HepG2 (cell line): ENCODE measurements around the gene CEP128. TPM values are rescaled to one million over a fixed set of nuclear protein-coding genes. Genes with fewer than 3 reads are reported as not detected.
A peak's percentile ranks its signal among the peaks of the same experiment; 100 is the strongest.

ENCODE experiments used
- ATAC-seq: fragments of 200-7000 bp; cut with Tn5 transposase; 3 replicates; pipeline ENCODE4 v1.9.1; 2020; ENCODE audit warnings: mild to moderate bottlenecking, moderate library complexity
- BruUV-seq: library from RNA; stranded (reverse); fragments of 400-500 nt; replicated peaks from 2 replicates; lab custom pipeline; 2021; lab: Mats Ljungman, UMichigan
- CTCF ChIA-PET: fragments of 300-600 bp; formaldehyde crosslinking; extraction: SDS; loops from one replicate; lab custom pipeline; 2021; ENCODE audit warnings: low total read pairs, inconsistent platforms, low intra/inter-chr PET ratio; lab: Yijun Ruan, JAX
- POLR2A ChIA-PET: fragments of 350-600 bp; sonication (Branson Sonifier 250); formaldehyde crosslinking; loops from one replicate; lab custom pipeline; 2020; ENCODE audit warnings: antibody characterized with exemption, inconsistent platforms; lab: Yijun Ruan, JAX
- DNase-seq: peaks from one replicate; pipeline ENCODE4 v3.0.0-alpha.2; 2015; ENCODE audit warnings: low spot score
- FAIRE-seq: peaks from 3 replicates; lab custom pipeline; 2011; peaks lifted over from hg19 to GRCh38; lab: Jason Lieb, UNC
- H2AFZ ChIP-seq: one replicate; pipeline ENCODE4 v1.6.1; 2011; ENCODE audit warnings: low read length, inconsistent platforms
- H3K27ac ChIP-seq: fragments of 300-600 bp; 3 replicates; pipeline ENCODE4 v1.8.0; 2011; ENCODE audit warnings: mixed run types, mild to moderate bottlenecking, mixed read lengths, low read length, inconsistent platforms; ENCODE audit not compliant: insufficient read depth; ENCODE audit errors: extremely low read length
- H3K27me3 ChIP-seq, 2 experiments: fragments of 200-600 bp in 1 of 2; 2 replicates in 1 of 2; 3 replicates in 1 of 2; pipeline versions ENCODE4 v1.6.0 to v1.8.0; 2011; ENCODE audit warnings: low read length in 2 of 2, mild to moderate bottlenecking in 2 of 2, moderate library complexity in 2 of 2, inconsistent platforms in 1 of 2; ENCODE audit not compliant: insufficient read depth in 2 of 2, control insufficient read depth in 1 of 2
- H3K36me3 ChIP-seq, 2 experiments: fragments of 200-600 bp in 1 of 2; replicated peaks in 1 of 2; 2 replicates in 1 of 2; 3 replicates in 1 of 2; pipeline versions ENCODE4 v1.5.1 to v1.8.0; 2011; ENCODE audit warnings: low read length in 2 of 2, inconsistent platforms in 1 of 2; ENCODE audit not compliant: insufficient read depth in 2 of 2, control insufficient read depth in 1 of 2
- H3K4me1 ChIP-seq: 2 replicates; pipeline ENCODE4 v1.5.1; 2012; ENCODE audit warnings: low read length, inconsistent platforms; ENCODE audit not compliant: insufficient read depth
- H3K4me2 ChIP-seq: 2 replicates; pipeline ENCODE4 v1.6.0; 2011; ENCODE audit warnings: low read depth, low read length, inconsistent platforms
- H3K4me3 ChIP-seq, 3 experiments: fragments of 200-600 bp in 1 of 3; sonication (generic), shearing (Covaris generic) in 1 of 3; replicated peaks in 1 of 3; 2 replicates each; pipeline ENCODE4 v1.5.1; 2011 to 2016; ENCODE audit warnings: low read length in 3 of 3, inconsistent platforms in 2 of 3, low read depth in 2 of 3, mild to moderate bottlenecking in 2 of 3, control low read depth in 1 of 3, mixed read lengths in 1 of 3; ENCODE audit not compliant: insufficient read depth in 1 of 3
- H3K79me2 ChIP-seq: one replicate; pipeline ENCODE4 v1.6.1; 2011; ENCODE audit warnings: low read length, inconsistent platforms; ENCODE audit not compliant: insufficient read depth
- H3K9ac ChIP-seq: 2 replicates; pipeline ENCODE4 v1.6.0; 2011; ENCODE audit warnings: mild to moderate bottlenecking, low read depth, low read length, inconsistent platforms; ENCODE audit not compliant: insufficient read depth
- H3K9me3 ChIP-seq: 2 replicates; pipeline ENCODE4 v1.5.1; 2012; ENCODE audit warnings: mild to moderate bottlenecking, low read length
- H4K20me1 ChIP-seq: 2 replicates; pipeline ENCODE4 v1.6.0; 2011; ENCODE audit warnings: inconsistent platforms, mild to moderate bottlenecking, low read length, moderate library complexity; ENCODE audit not compliant: insufficient read depth
- CBFB ChIP-seq: sonication (generic); formaldehyde crosslinking; IDR thresholded peaks from 2 replicates; pipeline ENCODE4 v1.4.0; 2020; ENCODE audit warnings: missing genetic modification reagents
- EEA1 ChIP-seq: sonication (generic); formaldehyde crosslinking; IDR thresholded peaks from 2 replicates; pipeline ENCODE4 v1.5.1; 2020; ENCODE audit warnings: mild to moderate bottlenecking, missing genetic modification reagents, borderline replicate concordance
- ELF4 ChIP-seq: sonication (generic); formaldehyde crosslinking; IDR thresholded peaks from 2 replicates; pipeline ENCODE4 v1.5.0; 2020; ENCODE audit warnings: missing genetic modification reagents, mild to moderate bottlenecking, moderate library complexity, borderline replicate concordance
- FOXO1 ChIP-seq: sonication (generic); formaldehyde crosslinking; IDR thresholded peaks from 2 replicates; pipeline ENCODE4 v1.4.0; 2020; ENCODE audit warnings: missing genetic modification reagents
- MNT ChIP-seq: fragments of 450-650 bp; IDR thresholded peaks from 2 replicates; pipeline ENCODE4 v1.6.1; 2016
- MTF1 ChIP-seq: sonication (generic); formaldehyde crosslinking; IDR thresholded peaks from 2 replicates; pipeline ENCODE4 v1.5.0; 2020; ENCODE audit warnings: missing genetic modification reagents
- PBX3 ChIP-seq: sonication (generic); formaldehyde crosslinking; IDR thresholded peaks from 2 replicates; pipeline ENCODE4 v1.8.1; 2023; ENCODE audit warnings: missing genetic modification reagents, inconsistent platforms, borderline replicate concordance
- PCBP2 ChIP-seq: fragments of 200-400 bp; formaldehyde crosslinking; optimal IDR thresholded peaks from 2 replicates; pipeline ENCODE3; 2018; ENCODE audit warnings: low read length, low read depth; ENCODE audit not compliant: poor library complexity, severe bottlenecking
- SP140L ChIP-seq: sonication (generic); formaldehyde crosslinking; IDR thresholded peaks from 2 replicates; pipeline ENCODE4 v1.4.0; 2020; ENCODE audit warnings: missing genetic modification reagents, borderline replicate concordance
- ZKSCAN8 ChIP-seq: IDR thresholded peaks from 2 replicates; pipeline ENCODE4 v1.6.1; 2016; ENCODE audit warnings: borderline replicate concordance, missing genetic modification reagents, missing compliant biosample characterization
- ZNF30 ChIP-seq: sonication (generic); formaldehyde crosslinking; IDR thresholded peaks from 2 replicates; pipeline ENCODE4 v1.5.0; 2020; ENCODE audit warnings: mild to moderate bottlenecking, missing genetic modification reagents
- WGBS: methylation state at CpG from one replicate; pipeline ENCODE4 v1.1.6; 2017; ENCODE audit warnings: low lambda C conversion rate; 5-methylcytosine and 5-hydroxymethylcytosine counted together
- in situ Hi-C: cut with HindIII; loops from 2 replicates; pipeline ENCODE4 v1.10.0; 2017; ENCODE audit warnings: low pct_unique_long_range_greater_than_20kb; ENCODE audit not compliant: extremely low pct_ligation_motif_present
- intact Hi-C: fragments of 100-400 bp; cut with micrococcal nuclease; formaldehyde crosslinking; loops from one replicate; pipeline ENCODE4 v1.10.0; 2022; ENCODE audit not compliant: unreplicated experiment
- polyA plus RNA-seq, 8 experiments: library from polyadenylated mRNA; depleted of rRNA in 3 of 8; stranded (reverse) in 7 of 8; unstranded in 1 of 8; fragments of >200 nt; fragmentation: Illumina TruSeq in 4 of 8; extraction: Trizol in 4 of 8; gene quantifications; 2 replicates each; pipeline versions ENCODE4 v1.2.1 to v1.2.3, GENCODE V29; 2011 to 2016; ENCODE audit warnings: low read depth in 4 of 8, missing spikeins in 1 of 8, mixed read lengths in 1 of 8; ENCODE audit not compliant: insufficient read depth in 1 of 8
- total RNA-seq, 5 experiments: library from RNA; depleted of rRNA; stranded (reverse); fragments of >200 nt; fragmentation: Illumina TruSeq; extraction: Trizol; gene quantifications; 2 replicates each; pipeline ENCODE4 v1.2.3, GENCODE V29; 2016; ENCODE audit warnings: low read depth in 1 of 5

The CEP128 gene
- total and polyA plus RNA-seq, 2 of the 13 experiments (the other 11 are each of a cell fraction or from before 2014, with no cell fraction given), result 1.3 to 7.5 TPM

DNA sequence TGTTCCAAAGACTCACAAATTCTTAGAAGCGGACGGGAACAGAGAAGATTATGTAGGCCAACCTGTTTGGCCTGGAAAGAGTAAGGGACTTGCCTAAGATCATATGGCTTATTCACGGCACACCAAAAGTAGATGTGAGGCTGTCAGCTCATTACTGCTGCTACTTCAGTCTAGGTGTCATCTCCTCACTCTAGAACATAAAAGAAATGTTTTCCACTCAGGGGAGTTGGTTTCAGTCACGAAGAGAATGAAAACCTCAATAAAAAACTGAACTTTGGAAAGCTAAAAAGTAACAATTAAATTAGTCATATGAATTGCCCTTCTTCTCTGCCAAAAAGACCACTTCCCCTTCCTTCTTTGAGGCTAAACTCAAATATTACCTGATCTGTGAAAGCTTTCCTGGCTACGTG is 658 bp upstream of the CEP128 start:
- ATAC-seq, result peak; percentile 19
- POLR2A ChIA-PET, result interaction anchor here (0.6 to 1.4 kb wide), 4 partner anchors 33 to 279 kb away, joined by 3 to 5 read pairs (median 4); partner anchors contain the start of gene GTF2A1
- no peak for FAIRE-seq

DNA sequence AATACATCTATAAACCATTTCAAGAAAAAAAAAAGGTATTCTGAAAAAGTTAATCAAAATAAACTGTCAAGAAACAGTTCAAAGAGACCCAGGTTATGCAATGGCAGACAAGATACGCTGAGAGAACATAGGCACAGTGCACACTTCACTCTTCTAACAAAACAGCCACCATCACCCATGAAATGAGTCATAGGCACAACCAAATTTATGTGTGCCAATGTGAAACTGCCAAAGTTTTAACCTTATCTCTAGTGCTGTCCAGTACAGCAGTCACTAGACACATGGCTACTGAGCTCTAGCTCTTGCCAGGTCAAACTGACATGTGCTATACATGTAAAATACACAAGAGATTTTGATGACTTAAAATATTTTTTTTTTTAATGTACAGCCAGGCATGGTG is 1.4 kb downstream of the CEP128 start:
- H3K27ac ChIP-seq, result no peak overlapping the region
- H2AFZ ChIP-seq, result no peak overlapping the region
- H3K79me2 ChIP-seq, result no peaks in the 10 kb centered on the region
- DNase-seq (no peak), ATAC-seq (no peak), FAIRE-seq (no peak)
- 89% methylated on average over 1 of the region's 1 CpG for WGBS
- H3K9ac ChIP-seq, result no peak overlapping the region
- POLR2A ChIA-PET, result no interaction called here
- no peaks in the 10 kb centered on the region for H3K9me3 ChIP-seq
- peaks cover 18% of the 10 kb centered on the region; the same call in 1 of the 2 replicates for H3K4me1 ChIP-seq
- no peaks in the 10 kb centered on the region; a peak in 1 of 5 replicates for H3K27me3 ChIP-seq
- CTCF ChIA-PET, result no interaction called here
- no peaks in the 10 kb centered on the region for H3K36me3 ChIP-seq
- no peaks in the 10 kb centered on the region for H4K20me1 ChIP-seq
- BruUV-seq, result no TSS peak
- intact Hi-C loops, result no loop called here
- no peak overlapping the region for H3K4me3 ChIP-seq
- in situ Hi-C loops, result no loop called here
- no peak for TF ChIP-seq MTF1
- TF ChIP-seq MNT, result peak; percentile 47
- TF ChIP-seq ZNF30 (CRISPR knock-in tag), result no peak
- no peak for TF ChIP-seq PBX3 (CRISPR knock-in tag)
- peak overlapping the region; percentile 67; the same call in 1 of the 2 replicates for H3K4me2 ChIP-seq

More for the DNA sequence above, 658 bp upstream of the CEP128 start:
- peak overlapping the region; percentile 82 for H3K4me2 ChIP-seq
- H4K20me1 ChIP-seq, result no peaks in the 10 kb centered on the region
- H3K27ac ChIP-seq, result peak overlapping the region; percentile 33
- CTCF ChIA-PET, result no interaction called here
- H3K4me1 ChIP-seq, result peaks cover 18% of the 10 kb centered on the region; the same call in 1 of the 2 replicates
- peak overlapping the region; percentile 64 to 91 (median 84); a peak in 5 of 6 replicates for H3K4me3 ChIP-seq
- H3K79me2 ChIP-seq, result no peaks in the 10 kb centered on the region
- WGBS, result 3% methylated on average over 5 of the region's 5 CpGs
- H3K27me3 ChIP-seq, result no peaks in the 10 kb centered on the region; a peak in 1 of 5 replicates
- intact Hi-C loops, result no loop called here
- H3K9ac ChIP-seq, result peak overlapping the region; percentile 72
- in situ Hi-C loops, result no loop called here
- no TSS peak for BruUV-seq
- DNase-seq, result no peak
- TF ChIP-seq EEA1 (no peak), ELF4 (CRISPR knock-in tag) (0 out of 2 replicates have a peak, but pooled peaks have one; percentile 33), FOXO1 (CRISPR knock-in tag) (no peak), SP140L (0 out of 2 replicates have a peak, but pooled peaks have one; percentile 10), PCBP2 (no peak), CBFB (CRISPR knock-in tag) (no peak), ZKSCAN8 (no peak)
- peak overlapping the region; percentile 98 for H2AFZ ChIP-seq
- no peaks in the 10 kb centered on the region for H3K36me3 ChIP-seq
- H3K9me3 ChIP-seq, result no peaks in the 10 kb centered on the region
